Bronchial epithelial cell (primary cell): Measurements from ENCODE around the gene PUM1. TPM values are rescaled to one million over a fixed set of nuclear protein-coding genes. Genes with fewer than 3 reads are reported as not detected.
A peak's percentile ranks its signal among the peaks of the same experiment; 100 is the strongest.
"Not testable (repeated sequence)": the region's sequence is repeated elsewhere in the genome, so short reads cannot be mapped to it uniquely, and the experiment has no call there.

Experiments
- DNase-seq: peaks from one replicate; pipeline ENCODE4 v3.0.0-alpha.2; 2010; ENCODE audit warnings: low read depth
- FAIRE-seq: peaks from 2 replicates; lab custom pipeline; 2011; peaks lifted over from hg19 to GRCh38; lab: Jason Lieb, UNC
- H3K27me3 ChIP-seq: 2 replicates; pipeline ENCODE4 v1.5.1; 2011; ENCODE audit warnings: low read length; ENCODE audit not compliant: control insufficient read depth, insufficient read depth
- H3K36me3 ChIP-seq: 2 replicates; pipeline ENCODE4 v1.5.1; 2011; ENCODE audit warnings: low read length; ENCODE audit not compliant: control insufficient read depth, insufficient read depth
- H3K4me3 ChIP-seq: 2 replicates; pipeline ENCODE4 v1.5.1; 2011; ENCODE audit warnings: mild to moderate bottlenecking, low read depth, low read length, control low read depth
- total RNA-seq: library from RNA; depleted of rRNA; stranded (reverse); fragments of >200 nt; gene quantifications from 2 replicates; pipeline ENCODE4 v1.2.1, GENCODE V29; 2014
- TF ChIP-seq, protein P1 (sequence below): IDR thresholded peaks from 2 replicates; pipeline ENCODE4 v1.5.1; 2011; ENCODE audit warnings: mild to moderate bottlenecking, moderate library complexity, low read length, control low read depth, inconsistent platforms; ENCODE audit not compliant: insufficient read depth, severe bottlenecking

PUM1 gene
- total RNA-seq, 1 donor from 2014 or later, result 38.7 TPM

DNA sequence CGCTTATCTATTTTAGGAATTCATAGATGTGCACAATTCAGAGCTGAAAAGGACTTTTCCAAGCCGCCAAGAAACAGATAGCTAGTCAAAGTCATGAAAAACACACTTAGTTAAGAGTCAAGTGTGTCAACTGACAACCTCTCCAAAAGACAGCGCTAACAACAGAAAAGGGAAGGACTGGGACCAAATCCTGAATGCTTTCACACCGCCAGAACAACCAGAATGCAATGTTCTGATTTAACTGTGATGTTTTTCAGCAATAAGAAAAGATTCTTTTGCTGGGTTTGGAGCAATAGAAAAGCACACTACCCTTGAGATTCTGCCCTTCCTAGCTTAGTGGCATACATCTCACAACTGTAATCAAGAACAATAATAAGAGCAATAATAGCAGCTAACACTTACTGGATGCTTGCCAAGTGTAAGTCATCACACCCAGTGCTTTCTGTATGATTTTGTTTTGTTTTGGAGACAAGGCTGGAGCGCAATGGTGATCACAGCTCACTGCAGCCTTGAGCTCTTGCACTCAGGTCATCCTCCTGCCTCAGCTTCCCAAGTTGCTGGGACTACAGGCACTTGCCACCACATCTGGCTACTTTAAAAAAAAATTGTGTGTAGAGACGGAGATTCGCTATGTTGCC lies 123.1 kb downstream of the PUM1 start:
- DNase-seq (no peak), FAIRE-seq (no peak)
- no peak overlapping the region for H3K4me3 ChIP-seq
- TF ChIP-seq, protein P1, sequence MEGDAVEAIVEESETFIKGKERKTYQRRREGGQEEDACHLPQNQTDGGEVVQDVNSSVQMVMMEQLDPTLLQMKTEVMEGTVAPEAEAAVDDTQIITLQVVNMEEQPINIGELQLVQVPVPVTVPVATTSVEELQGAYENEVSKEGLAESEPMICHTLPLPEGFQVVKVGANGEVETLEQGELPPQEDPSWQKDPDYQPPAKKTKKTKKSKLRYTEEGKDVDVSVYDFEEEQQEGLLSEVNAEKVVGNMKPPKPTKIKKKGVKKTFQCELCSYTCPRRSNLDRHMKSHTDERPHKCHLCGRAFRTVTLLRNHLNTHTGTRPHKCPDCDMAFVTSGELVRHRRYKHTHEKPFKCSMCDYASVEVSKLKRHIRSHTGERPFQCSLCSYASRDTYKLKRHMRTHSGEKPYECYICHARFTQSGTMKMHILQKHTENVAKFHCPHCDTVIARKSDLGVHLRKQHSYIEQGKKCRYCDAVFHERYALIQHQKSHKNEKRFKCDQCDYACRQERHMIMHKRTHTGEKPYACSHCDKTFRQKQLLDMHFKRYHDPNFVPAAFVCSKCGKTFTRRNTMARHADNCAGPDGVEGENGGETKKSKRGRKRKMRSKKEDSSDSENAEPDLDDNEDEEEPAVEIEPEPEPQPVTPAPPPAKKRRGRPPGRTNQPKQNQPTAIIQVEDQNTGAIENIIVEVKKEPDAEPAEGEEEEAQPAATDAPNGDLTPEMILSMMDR, result no peak
- H3K36me3 ChIP-seq, result peaks cover 17% of the 10 kb centered on the region
- no peaks in the 10 kb centered on the region for H3K27me3 ChIP-seq

DNA sequence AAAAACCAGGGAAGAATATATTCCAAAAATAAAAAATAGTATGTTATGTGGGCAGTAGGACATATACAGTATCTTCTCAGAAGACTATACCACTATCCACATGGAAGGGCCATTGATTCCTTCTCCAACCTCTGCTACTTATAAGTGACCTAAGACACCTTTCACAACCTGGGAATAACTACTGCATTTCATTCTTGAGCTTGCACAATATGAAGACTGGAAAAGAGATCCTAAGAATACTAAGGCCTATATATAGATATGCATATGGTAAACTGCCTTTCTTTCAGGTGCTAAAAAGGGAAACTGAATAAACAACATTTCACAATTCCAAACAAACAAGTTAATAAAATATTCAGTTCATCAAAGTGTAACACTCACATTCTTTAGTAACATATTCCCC lies 125.0 kb downstream of the PUM1 start:
- TF ChIP-seq, protein P1, result no peak
- no peak for DNase-seq
- Histone ChIP-seq H3K36me3 (peaks cover 22% of the 10 kb centered on the region), H3K27me3 (no peaks in the 10 kb centered on the region), H3K4me3 (no peak overlapping the region)
- no peak for FAIRE-seq

DNA sequence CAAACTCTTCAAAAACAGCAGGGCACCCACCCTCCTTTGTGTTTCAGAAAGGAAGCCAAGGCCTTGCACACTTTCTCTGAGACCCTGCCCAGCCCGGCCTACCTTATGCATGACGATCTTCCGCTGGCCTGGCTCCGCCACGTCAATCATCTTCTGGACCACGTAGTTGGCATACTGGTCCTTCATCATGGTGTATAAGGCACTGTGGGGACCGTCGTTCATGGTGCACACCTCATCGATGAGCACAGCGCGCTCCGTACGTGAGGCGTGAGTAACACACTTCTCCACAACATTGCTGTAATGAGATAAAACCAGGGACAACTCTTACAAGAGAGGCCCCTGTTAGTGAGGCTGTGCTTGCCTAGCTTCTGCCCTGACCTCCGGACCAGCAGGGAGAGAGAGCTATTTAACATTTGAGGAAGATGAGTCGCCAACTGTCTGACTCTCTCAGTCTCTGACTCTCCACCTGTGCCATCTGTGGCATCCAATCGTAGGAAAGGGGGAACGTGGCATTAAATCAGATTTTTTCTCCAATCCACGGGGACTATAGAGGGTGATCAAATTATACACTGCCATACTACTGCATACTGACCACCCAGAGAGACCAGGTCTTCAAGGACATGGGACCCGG lies 128.9 kb downstream of the PUM1 start:
- peak; percentile 91 for FAIRE-seq
- peak; percentile 19 for DNase-seq
- H3K36me3 ChIP-seq, result peaks cover 18% of the 10 kb centered on the region
- no peaks in the 10 kb centered on the region for H3K27me3 ChIP-seq
- TF ChIP-seq, protein P1, result no peak
- no peak overlapping the region for H3K4me3 ChIP-seq

DNA sequence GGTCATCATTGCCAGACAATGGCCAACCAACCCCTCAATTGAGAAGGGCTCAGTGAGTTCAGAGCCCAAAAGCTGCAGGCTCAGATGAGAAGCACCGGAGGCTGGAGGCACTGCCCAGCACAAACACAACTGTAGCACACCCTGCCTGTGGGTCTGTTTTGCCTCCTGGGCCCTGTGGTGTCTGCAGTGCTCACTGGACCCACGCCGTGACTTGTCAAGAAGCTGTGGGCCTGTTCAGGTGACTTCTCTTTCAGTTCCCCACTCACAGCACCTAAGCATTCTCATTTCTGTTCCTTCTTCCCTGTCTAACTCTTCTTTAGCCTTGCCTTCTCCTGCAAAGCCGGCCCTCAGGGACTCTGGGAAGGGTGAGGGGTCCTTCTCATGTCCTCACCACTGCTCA lies 129.8 kb downstream of the PUM1 start:
- peaks cover 18% of the 10 kb centered on the region for H3K36me3 ChIP-seq
- H3K27me3 ChIP-seq, H3K4me3 ChIP-seq, DNase-seq, FAIRE-seq: not testable (repeated sequence)

DNA sequence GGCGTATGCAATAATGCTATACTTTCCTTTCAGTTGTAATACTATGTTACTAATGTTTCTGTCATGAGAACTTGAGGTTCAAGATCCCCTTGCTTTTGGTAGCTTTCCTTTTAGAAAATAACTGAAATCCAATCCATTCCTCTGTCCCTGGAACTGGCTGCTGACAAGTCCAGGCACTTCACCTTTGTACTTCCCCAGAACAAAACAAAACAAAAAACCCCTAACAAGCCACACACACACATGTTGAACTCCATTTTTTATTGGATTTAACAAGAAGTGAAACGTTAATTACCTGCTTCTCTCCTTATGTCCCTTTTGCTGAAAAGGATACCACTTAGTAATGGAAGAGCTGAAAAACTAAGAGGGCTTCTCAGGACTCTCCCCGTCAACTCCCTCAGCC lies 130.9 kb downstream of the PUM1 start:
- H3K27me3 ChIP-seq, result no peaks in the 10 kb centered on the region
- TF ChIP-seq, protein P1, result no peak
- no peak overlapping the region for H3K4me3 ChIP-seq
- peaks cover 16% of the 10 kb centered on the region for H3K36me3 ChIP-seq
- peak; percentile 66 for DNase-seq
- FAIRE-seq, result no peak

DNA sequence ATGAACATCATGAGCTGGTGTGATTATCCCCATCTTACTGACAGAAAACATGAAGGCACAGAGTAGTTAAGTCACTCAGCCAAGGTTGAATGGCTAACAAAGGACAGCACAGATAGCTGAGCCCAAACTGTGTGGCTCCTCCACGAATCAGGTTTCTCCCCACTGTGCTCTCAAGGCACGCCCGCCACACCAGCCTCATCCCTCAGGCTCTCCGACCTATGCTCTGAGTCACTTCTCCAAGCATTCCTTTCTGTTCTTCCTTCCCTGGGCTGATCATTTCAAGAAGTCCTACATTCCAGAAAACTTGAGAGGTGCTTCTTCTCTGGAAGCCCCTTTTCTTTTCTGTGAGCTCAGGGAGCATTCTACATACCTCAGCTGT lies 131.7 kb downstream of the PUM1 start:
- DNase-seq (peak; percentile 76), FAIRE-seq (peak; percentile 86)
- TF ChIP-seq, protein P1, result no peak
- Histone ChIP-seq H3K36me3 (peaks cover 16% of the 10 kb centered on the region), H3K27me3 (no peaks in the 10 kb centered on the region), H3K4me3 (no peak overlapping the region)
